Middle frontal gyrus (tissue), 1 donor: ENCODE results near the gene MLIP.
"Not testable (repeated sequence)": the region's sequence is repeated elsewhere in the genome, so short reads cannot be mapped to it uniquely, and the experiment has no call there.

Experiments
- DNase-seq: peaks from one replicate; pipeline ENCODE4 v3.0.0-alpha.2; 2015; ENCODE audit warnings: low spot score; ENCODE audit errors: extremely low spot score

Gene MLIP

GRCh38 chr6:54214286-54214685 is 103.0 kb downstream of the MLIP start:
- no peak for DNase-seq

DNA sequence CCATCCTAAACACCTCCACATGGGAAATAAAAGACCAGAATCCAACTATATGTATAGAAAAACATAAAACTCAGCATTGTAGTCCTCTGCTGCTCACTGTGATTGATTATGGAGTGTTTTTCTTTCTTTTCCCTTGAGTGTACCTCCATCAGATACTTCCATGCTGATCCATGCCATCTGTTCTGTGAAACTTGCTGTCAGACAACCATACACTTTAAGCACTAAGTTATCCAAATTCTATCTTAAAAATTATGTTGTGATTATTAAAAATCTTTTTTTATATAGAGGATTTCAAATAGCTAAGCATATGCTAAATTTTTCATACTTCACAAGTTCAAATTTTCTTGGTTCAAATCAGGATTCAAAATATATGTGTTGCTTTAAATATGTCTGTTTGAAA is 105.1 kb downstream of the MLIP start:
- no peak for DNase-seq

DNA sequence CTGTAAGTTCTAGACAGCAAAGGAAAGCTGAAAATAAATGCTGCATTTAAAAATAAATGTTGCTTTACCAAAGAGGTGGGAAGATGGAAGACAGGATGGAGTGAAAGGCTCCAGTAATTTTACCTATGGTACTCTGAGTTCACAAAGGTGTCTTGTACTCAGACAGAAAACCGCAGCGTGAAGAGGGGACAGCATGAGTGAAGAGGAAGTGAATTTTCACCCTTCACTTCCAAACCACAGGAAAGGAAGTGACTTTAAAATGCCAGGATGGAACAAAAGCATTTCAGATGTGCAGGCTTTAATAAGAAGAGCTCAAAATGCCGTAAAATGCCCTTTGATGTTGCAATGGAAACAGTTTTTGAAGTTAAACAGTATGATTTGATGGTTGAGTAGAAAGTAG is 105.8 kb downstream of the MLIP start:
- DNase-seq = no peak

DNA sequence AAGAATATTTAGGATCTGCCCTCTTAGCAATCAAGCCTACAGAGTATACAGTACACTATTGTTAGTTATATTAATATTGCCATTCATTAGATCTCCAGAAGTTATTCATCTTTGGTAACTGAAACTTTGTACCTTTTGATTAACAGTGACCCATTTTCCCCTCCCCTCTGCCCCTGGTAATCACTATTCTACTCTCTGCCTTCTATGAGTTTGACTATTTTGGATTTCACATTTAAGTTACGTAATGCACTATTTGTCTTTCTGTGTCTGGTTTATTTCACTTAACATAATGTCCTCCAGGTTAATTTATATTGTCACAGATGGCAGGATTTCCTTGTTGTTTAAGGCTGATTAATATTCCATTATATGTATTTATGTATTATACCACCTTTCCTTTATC is 111.0 kb downstream of the MLIP start:
- no peak for DNase-seq

GRCh38 chr6:54232703-54233102 is 121.5 kb downstream of the MLIP start:
- DNase-seq = no peak

- DNase-seq = no peak
These were observed 123.3 kb downstream of the MLIP start for GRCh38 chr6:54234539-54234938.

DNA sequence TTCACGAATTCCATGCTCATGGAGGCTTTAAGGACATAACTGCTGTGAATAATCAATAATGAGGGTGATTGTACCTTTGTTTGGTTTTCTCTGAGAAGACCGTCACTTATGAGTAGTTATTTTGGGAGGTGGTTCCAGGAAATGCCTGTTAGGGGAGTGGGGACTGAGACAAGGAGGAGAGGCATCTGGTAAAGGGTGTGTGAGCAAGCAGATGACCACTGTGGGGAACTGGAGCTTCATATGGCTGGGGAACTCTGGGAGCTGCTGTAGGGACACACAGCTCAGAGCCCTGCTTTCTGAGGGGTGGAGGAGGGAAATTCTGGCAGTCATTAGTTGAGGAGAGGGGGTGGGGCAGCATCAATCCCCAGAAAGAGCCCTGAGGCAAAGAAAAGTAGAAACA is 125.7 kb downstream of the MLIP start:
- no peak for DNase-seq

GRCh38 chr6:54238396-54238795 is 127.2 kb downstream of the MLIP start:
- DNase-seq = peak; percentile 62

DNA sequence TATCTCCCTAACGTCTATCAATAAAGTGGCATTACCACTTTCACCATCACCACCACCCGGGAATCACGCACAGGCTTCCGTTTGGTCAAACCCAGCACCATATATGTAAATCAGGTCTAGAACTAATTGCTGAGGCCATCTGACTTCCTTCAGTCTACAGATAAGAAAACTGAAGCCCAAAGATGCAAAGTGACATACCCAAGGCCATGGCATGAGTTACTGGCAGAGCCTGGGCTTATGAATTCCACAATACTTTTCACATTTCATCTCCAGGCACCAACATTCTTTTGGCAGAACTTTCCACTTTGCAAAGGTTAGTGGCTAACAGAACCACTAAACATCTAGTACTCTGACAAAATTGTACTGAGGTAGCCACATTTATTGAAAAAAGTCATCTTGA is 132.5 kb downstream of the MLIP start:
- no peak for DNase-seq

DNA sequence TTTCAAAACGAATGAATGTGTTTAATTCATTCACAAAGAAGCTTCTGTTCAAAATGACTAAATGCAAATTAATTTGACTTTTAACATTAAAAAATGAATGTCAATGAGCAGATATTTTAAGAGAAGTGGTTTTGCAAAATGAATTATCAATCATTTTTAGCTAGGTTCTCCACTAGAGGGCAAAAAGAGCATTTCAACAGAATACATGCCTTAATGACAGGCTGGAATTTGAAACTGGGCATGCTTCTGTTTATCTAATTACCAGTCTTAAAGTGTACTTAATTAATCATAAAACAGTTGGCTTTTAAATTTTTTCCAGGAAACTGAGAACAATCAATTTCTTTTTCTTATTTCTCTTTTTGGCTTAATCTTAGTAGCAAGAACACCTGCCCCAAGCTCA is 133.2 kb downstream of the MLIP start:
- no peak for DNase-seq

DNA sequence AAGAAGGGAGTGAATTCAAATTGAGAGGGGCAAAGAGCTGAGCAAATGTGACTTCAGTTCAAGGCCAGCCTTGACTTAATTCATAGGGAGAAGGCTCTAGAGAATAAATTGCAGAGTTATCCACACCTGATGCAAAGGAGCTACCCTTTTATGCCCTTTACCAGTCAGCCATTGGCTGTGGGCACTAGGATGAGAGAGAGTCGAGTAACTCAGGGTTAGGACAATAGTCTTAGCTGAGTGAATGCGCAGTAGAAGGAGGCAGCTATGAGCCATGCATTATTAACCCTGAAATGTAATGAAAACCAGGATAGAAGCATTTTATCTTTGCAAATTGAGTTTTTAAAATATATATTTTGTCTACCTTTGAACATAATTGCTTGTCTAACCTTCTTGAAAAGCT is 134.0 kb downstream of the MLIP start:
- DNase-seq = no peak

DNA sequence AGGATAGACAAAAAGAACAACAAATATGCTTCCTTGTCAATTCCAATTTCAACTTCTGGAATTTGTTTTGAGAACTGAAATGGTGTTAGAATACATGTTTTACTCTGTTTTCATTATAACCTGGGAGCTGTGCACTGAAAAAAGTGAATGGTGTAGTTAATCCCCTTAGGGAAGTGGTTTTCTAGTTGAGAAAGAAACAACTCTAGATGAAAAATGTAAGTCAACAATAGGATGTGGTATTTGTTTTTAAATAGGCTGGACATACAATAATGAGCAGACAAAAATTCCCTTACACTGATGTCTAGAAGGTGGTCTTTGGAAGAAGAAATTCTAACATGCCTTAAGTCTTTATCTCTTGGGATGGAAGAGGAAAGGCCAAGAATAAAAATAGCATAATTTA is 137.1 kb downstream of the MLIP start:
- no peak for DNase-seq

DNA sequence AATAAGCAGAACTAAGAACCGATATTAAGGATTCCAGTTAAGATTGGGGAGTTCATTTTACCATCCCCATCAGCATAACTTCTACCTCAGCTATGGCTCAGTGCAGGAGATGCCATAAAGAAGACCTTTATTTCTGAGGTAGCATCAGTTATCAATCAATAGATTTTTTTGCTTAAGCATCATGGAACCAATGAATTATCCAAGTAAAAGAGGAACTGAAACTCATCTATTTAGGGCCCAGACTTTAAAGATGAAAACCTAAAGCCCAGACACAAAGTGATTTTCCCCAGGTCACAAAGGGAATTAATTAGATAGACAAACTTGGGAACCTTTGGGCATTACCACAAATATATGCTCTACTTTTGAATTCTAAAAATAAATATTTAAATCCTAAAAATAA is 137.8 kb downstream of the MLIP start:
- DNase-seq = no peak

- not testable (repeated sequence) for DNase-seq
These were observed 138.6 kb downstream of the MLIP start for GRCh38 chr6:54249812-54250211.

- DNase-seq = no peak
These were observed 141.3 kb downstream of the MLIP start for GRCh38 chr6:54252496-54252895.

DNA sequence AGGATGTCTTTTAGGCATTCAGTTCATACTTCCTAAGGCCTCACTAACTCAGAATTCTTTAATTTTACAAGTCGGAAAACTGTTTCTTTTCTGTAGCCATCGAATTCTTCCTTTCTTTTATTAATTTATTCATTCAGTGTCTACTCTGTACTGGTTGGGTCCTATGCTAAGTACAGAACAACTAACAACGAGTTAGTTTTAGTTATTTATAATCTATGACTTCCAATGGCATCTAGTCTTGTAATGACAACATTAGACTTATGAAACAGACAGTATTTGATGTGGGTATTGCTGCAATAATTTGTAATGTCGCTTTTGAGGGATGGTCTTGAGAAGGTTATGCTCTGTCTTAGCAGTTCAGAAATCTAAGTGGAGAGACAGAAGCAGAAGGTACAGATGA is 141.7 kb downstream of the MLIP start:
- no peak for DNase-seq

DNA sequence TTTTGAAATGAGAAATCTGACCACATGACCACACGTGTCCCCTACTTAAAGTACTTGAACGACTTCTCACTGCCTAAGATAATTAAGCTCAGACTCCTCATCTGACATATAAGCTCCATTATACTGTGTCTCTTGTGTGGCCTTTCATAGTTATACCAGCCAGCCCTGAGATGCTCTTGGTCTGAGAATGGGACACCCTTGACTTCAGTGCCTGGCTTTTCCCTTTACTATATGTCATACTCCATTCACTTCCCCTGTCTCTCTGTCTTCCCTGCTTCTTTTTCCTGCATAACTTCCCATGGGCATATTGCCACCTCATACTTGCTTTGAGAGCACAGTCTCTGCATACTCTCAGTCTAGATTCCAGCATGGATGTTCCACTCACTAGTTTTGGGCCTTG is 143.6 kb downstream of the MLIP start:
- DNase-seq = no peak

DNA sequence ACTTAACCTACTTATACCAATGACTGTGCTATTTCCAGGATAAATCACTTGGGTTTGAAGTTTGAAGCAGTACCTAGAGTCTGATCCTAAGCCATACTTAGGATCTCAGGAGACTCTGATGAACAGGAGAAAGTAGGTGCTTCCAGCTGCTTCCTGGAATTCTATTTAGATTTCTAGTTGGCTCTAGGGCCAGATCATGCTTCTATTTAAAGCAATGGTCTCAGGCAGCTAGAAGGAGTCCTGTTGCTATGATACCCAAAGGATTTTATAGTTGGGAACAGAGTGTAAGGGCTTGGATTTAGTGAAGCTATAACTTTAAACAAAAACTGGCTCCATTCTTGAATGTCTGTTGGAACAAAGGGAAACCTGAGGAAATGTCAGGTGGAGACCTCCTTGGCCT is 144.6 kb downstream of the MLIP start:
- DNase-seq = peak; percentile 43

GRCh38 chr6:54260025-54260424 is 148.8 kb downstream of the MLIP start:
- no peak for DNase-seq

DNA sequence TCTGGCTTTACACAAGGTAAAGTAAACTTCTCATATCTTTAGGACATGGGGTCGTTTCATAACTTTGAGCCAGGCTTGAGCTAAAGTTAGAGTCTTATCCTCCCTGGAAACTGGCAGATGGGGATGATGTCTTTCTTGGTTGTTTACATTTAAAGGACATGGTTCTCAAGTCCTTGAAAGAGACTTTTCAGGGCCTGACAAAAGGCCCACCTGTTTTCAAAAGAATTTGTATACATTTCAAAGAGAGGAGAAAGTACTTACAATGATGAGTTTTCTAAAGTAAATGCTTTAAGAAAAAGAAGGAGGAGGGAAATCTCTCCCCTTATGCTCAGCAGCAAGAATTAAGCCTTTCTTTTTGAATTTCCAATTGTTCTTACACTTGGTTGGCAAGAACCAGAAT is 151.3 kb downstream of the MLIP start:
- no peak for DNase-seq

GRCh38 chr6:54262971-54263370 is 151.7 kb downstream of the MLIP start:
- no peak for DNase-seq

DNA sequence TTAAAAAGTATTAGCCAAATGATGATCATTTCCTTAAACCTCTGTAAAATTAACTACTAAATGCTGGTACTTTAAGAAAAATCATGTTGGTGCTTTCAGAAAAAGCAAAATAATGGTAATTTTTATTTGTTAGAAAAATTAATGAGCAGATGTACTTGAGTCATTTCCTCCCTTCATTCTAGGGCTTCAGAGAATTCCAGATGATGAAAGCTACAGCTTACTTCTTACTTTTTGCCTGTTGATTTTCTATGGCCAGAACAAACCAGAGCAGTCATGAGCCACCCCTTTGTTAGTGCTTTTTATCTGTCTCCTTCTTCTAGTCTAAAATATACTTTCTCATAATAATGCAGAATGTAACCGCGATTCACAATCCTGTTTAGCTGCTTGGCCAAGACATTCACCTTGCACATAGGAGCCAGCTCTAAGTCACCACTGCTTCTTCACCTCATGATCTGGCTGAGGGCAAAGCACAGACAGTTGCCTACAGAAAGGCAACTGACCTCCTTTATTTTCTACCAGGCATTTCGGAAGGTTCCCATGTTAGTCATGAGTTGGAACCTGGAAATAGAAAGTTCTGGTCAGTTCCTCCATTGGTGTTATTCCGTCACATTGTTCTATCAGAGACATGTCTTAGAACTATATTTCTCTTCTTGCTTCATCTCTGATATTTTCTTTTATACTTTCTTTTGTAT is 153.5 kb downstream of the MLIP start:
- DNase-seq = no peak

- DNase-seq = no peak
These were observed 155.2 kb downstream of the MLIP start for GRCh38 chr6:54266400-54266923.

GRCh38 chr6:54267798-54268197 is 156.6 kb downstream of the MLIP start:
- DNase-seq = no peak
